A673 (cell line): Measurements from ENCODE around the gene N4BP3. TPM values are rescaled to one million over a fixed set of nuclear protein-coding genes. Genes with fewer than 3 reads are reported as not detected.
"Not testable (repeated sequence)": the region's sequence is repeated elsewhere in the genome, so short reads cannot be mapped to it uniquely, and the experiment has no call there.

Source experiments
- BruUV-seq: library from RNA; stranded (reverse); fragments of 400-500 nt; replicated peaks from 2 replicates; lab custom pipeline; 2021; lab: Mats Ljungman, UMichigan
- CTCF ChIA-PET: fragments of 300-600 bp; sonication (Branson Sonifier 250); formaldehyde crosslinking; loops from one replicate; lab custom pipeline; 2022; ENCODE audit warnings: antibody characterized with exemption; lab: Charles Lee
- POLR2A ChIA-PET: fragments of 300-600 bp; sonication (Branson Sonifier 250); formaldehyde crosslinking; loops from one replicate; lab custom pipeline; 2022; ENCODE audit warnings: antibody characterized with exemption; ENCODE audit not compliant: low non-redundant PET; lab: Charles Lee
- DNase-seq: peaks from one replicate; pipeline ENCODE4 v3.0.0-alpha.2; 2015; ENCODE audit warnings: low spot score
- H3K27ac ChIP-seq: fragments of 200-600 bp; sonication (generic); 2 replicates; pipeline ENCODE4 v1.5.1; 2016; ENCODE audit warnings: mixed run types, low read depth, mild to moderate bottlenecking, mixed read lengths, antibody characterized with exemption, low read length; ENCODE audit not compliant: poor library complexity, severe bottlenecking
- H3K27me3 ChIP-seq: fragments of 200-600 bp; sonication (generic); replicated peaks from 2 replicates; pipeline ENCODE4 v1.6.1; 2017; ENCODE audit warnings: mixed run types, low read depth, mild to moderate bottlenecking, mixed read lengths, antibody characterized with exemption, low read length; ENCODE audit not compliant: insufficient read depth, poor library complexity
- H3K36me3 ChIP-seq: fragments of 200-600 bp; sonication (generic); 2 replicates; pipeline ENCODE4 v1.6.1; 2016; ENCODE audit warnings: mixed run types, mild to moderate bottlenecking, mixed read lengths, antibody characterized with exemption, low read length; ENCODE audit not compliant: insufficient read depth, poor library complexity, severe bottlenecking
- H3K4me1 ChIP-seq: fragments of 200-600 bp; sonication (generic); 2 replicates; pipeline ENCODE4 v1.6.1; 2017; ENCODE audit warnings: mixed run types, mild to moderate bottlenecking, mixed read lengths, antibody characterized with exemption, low read length; ENCODE audit not compliant: insufficient read depth, poor library complexity, severe bottlenecking
- H3K4me3 ChIP-seq: fragments of 200-600 bp; sonication (generic); 2 replicates; pipeline ENCODE4 v1.5.1; 2016; ENCODE audit warnings: low read depth, mixed run types, mild to moderate bottlenecking, mixed read lengths, low read length; ENCODE audit not compliant: poor library complexity, severe bottlenecking
- H3K9me3 ChIP-seq: fragments of 200-600 bp; sonication (generic); 2 replicates; pipeline ENCODE4 v1.6.1; 2016; ENCODE audit warnings: mixed run types, low read depth, mild to moderate bottlenecking, mixed read lengths, antibody characterized with exemption, low read length; ENCODE audit not compliant: poor library complexity, severe bottlenecking
- EZH2 ChIP-seq: fragments of 200-600 bp; sonication (generic); IDR thresholded peaks from 2 replicates; pipeline ENCODE4 v1.6.1; 2017; ENCODE audit warnings: borderline replicate concordance, low read depth, mild to moderate bottlenecking, mixed read lengths, antibody characterized with exemption, low read length; ENCODE audit not compliant: poor library complexity, severe bottlenecking
- intact Hi-C: fragments of 100-400 bp; cut with micrococcal nuclease; formaldehyde crosslinking; loops from one replicate; pipeline ENCODE4 v1.10.0; 2022; ENCODE audit not compliant: unreplicated experiment
- total RNA-seq: library from RNA; stranded (reverse); gene quantifications from 2 replicates; pipeline ENCODE4 v1.2.3, GENCODE V29; 2021
- TF ChIP-seq, protein P1 (sequence below): fragments of 300-800, 200-600 bp; sonication (generic); conservative IDR thresholded peaks from 2 replicates; pipeline ENCODE4 v1.5.1; 2017; ENCODE audit warnings: low read depth, mild to moderate bottlenecking, antibody characterized with exemption, low read length, moderate library complexity, mixed read lengths

N4BP3 gene
- total RNA-seq, 1 experiment from 2014 or later: 0.73 TPM

- POLR2A ChIA-PET: no interaction called here
- Histone ChIP-seq H3K27me3 (no peaks in the 10 kb centered on the region), H3K4me1 (no peaks in the 10 kb centered on the region), H3K27ac (no peak overlapping the region), H3K4me3 (no peak overlapping the region), H3K9me3 (no peaks in the 10 kb centered on the region), H3K36me3 (no peaks in the 10 kb centered on the region)
- intact Hi-C loops: no loop called here
- DNase-seq: no peak
- CTCF ChIA-PET: no interaction called here
- TF ChIP-seq, protein P1, sequence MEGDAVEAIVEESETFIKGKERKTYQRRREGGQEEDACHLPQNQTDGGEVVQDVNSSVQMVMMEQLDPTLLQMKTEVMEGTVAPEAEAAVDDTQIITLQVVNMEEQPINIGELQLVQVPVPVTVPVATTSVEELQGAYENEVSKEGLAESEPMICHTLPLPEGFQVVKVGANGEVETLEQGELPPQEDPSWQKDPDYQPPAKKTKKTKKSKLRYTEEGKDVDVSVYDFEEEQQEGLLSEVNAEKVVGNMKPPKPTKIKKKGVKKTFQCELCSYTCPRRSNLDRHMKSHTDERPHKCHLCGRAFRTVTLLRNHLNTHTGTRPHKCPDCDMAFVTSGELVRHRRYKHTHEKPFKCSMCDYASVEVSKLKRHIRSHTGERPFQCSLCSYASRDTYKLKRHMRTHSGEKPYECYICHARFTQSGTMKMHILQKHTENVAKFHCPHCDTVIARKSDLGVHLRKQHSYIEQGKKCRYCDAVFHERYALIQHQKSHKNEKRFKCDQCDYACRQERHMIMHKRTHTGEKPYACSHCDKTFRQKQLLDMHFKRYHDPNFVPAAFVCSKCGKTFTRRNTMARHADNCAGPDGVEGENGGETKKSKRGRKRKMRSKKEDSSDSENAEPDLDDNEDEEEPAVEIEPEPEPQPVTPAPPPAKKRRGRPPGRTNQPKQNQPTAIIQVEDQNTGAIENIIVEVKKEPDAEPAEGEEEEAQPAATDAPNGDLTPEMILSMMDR: no peak
- no peak for TF ChIP-seq EZH2
- no TSS peak for BruUV-seq
These were observed 12.0 kb downstream of the N4BP3 start for GRCh38 chr5:178125253-178125906.

- no peak overlapping the region for H3K4me3 ChIP-seq
- BruUV-seq: no TSS peak
- no peaks in the 10 kb centered on the region for H3K27me3 ChIP-seq
- intact Hi-C loops: no loop called here
- ChIA-PET POLR2A (no interaction called here), CTCF (no interaction called here)
- no peaks in the 10 kb centered on the region for H3K4me1 ChIP-seq
- H3K27ac ChIP-seq: no peak overlapping the region
- no peaks in the 10 kb centered on the region for H3K36me3 ChIP-seq
- DNase-seq: no peak
- TF ChIP-seq EZH2: no peak
- TF ChIP-seq, protein P1: no peak
- no peaks in the 10 kb centered on the region for H3K9me3 ChIP-seq
These were observed 13.2 kb downstream of the N4BP3 start for GRCh38 chr5:178126556-178126955.

- H3K36me3 ChIP-seq, H3K4me1 ChIP-seq, H3K27me3 ChIP-seq, BruUV-seq, intact Hi-C loops, CTCF ChIA-PET, H3K9me3 ChIP-seq, H3K27ac ChIP-seq, DNase-seq, H3K4me3 ChIP-seq, POLR2A ChIA-PET: not testable (repeated sequence)
These were observed 14.1 kb downstream of the N4BP3 start for GRCh38 chr5:178127300-178128009.

GRCh38 chr5:178129296-178129695, 16.0 kb downstream of the N4BP3 start:
- intact Hi-C loops: no loop called here
- no peaks in the 10 kb centered on the region for H3K27me3 ChIP-seq
- POLR2A ChIA-PET: no interaction called here
- no peak for TF ChIP-seq EZH2
- TF ChIP-seq, protein P1: no peak
- H3K4me1 ChIP-seq: no peaks in the 10 kb centered on the region
- no peak overlapping the region for H3K4me3 ChIP-seq
- no peak for DNase-seq
- H3K9me3 ChIP-seq: no peaks in the 10 kb centered on the region
- CTCF ChIA-PET: no interaction called here
- no peak overlapping the region for H3K27ac ChIP-seq
- BruUV-seq: no TSS peak
- no peaks in the 10 kb centered on the region for H3K36me3 ChIP-seq

GRCh38 chr5:178130234-178130575, 16.9 kb downstream of the N4BP3 start:
- not testable (repeated sequence) for BruUV-seq

More at GRCh38 chr5:178130234-178130575, 16.9 kb downstream of the N4BP3 start:
- intact Hi-C loops, POLR2A ChIA-PET, H3K4me1 ChIP-seq, H3K27me3 ChIP-seq, H3K36me3 ChIP-seq, H3K9me3 ChIP-seq, DNase-seq, CTCF ChIA-PET: not testable (repeated sequence)
- H3K4me3 ChIP-seq: peak overlapping the region; percentile 75
- peak overlapping the region; percentile 90 for H3K27ac ChIP-seq
